WTC11 (cell line): Measurements from ENCODE around the gene CPEB1.

ENCODE experiments used
- CTCF ChIP-seq: fragments of 200-600 bp; IDR thresholded peaks from 2 replicates; pipeline ENCODE4 v1.8.0; 2022; ENCODE audit warnings: antibody characterized with exemption
- NR3C1 ChIP-seq: sonication (generic); formaldehyde crosslinking; conservative IDR thresholded peaks from 2 replicates; pipeline ENCODE4 v1.8.1; 2023; ENCODE audit warnings: low read depth, mild to moderate bottlenecking, missing genetic modification reagents

DNA sequence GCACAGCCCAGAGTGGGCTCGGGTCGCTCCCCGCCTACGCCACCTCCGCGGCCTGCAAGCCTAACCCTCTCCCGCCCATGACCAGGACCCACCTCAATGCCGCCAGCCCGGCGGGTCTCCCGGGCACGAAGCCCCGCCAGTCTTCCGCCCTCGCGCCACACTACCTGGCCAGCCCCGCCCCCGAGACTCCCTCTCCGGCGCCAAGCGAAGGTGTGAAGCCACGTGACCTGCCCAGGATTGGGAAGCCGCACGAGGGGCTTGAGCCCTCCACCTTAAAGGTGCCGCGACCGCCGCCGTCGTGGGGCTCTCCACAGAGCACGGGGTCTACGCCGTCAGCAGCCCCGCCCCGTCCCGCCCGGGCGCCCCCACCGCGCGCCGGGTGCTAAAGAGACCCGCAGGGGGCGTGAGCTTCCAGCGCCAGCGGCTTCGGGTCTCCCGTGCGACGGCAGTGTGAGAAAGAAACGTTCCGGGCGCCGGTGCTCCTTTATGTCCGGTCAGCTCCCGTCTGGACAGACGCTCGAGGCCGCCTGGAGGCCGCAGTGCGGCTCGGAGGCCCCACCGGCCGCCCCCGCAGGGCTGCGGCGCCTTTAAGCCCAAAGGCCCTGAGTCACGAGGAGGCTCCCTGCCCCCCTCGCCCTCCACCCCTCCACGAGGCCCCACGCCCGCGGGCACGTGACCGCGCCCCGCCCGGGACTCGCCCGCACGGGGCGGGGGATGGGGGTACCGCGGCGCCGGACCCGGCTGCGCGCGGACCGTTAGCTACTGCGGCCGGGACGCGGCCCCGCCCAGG, at the start of gene CPEB1:
- TF ChIP-seq NR3C1 (no peak), CTCF (no peak)
